ENCODE results near the gene SLC34A1. TPM values are rescaled to one million over a fixed set of nuclear protein-coding genes. Genes with fewer than 3 reads are reported as not detected.

SLC34A1 gene
- total RNA-seq, 3 donors from 2014 or later (not counting 1 experiment from before 2014, with no cell fraction given), result 0.50 to 0.66 (median 0.63) TPM

DNA sequence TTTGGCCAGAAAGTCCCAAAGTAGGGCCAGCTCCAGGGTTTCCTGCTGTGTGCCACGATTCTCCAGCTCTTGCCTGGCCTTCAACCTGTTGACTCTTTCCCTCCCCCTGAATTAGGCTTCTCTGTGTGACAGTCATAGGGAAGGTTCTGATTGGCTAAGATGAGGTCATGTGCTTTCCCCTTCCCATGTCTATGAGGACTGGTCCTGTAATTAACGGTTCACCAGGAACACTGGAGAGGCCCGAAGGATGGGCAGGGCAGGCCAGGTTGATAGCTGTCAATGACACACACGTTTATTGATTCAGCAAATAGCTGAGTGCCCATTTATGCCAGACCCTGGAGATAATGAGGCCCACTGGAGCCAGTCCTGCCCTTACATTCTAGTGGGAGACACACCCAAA is 53.4 kb downstream of the SLC34A1 start:
- Histone ChIP-seq H3K27ac (ENCODE audit: low read length) (no peak overlapping the region), H3K4me1 (ENCODE audit: control insufficient read depth, insufficient read depth, low read length) (peaks cover 56% of the 10 kb centered on the region), H3K36me3 (ENCODE audit: control insufficient read depth, insufficient read depth, low read length) (peaks cover 92% of the 10 kb centered on the region), H3K4me3 (ENCODE audit: low read length) (no peak overlapping the region), H3K9me3 (ENCODE audit: control insufficient read depth, insufficient read depth, low read length) (no peaks in the 10 kb centered on the region), H3K27me3 (ENCODE audit: control insufficient read depth, insufficient read depth, low read length) (no peaks in the 10 kb centered on the region)
- Mint-ChIP-seq H3K27ac (peak overlapping the region; percentile 38 to 48), H3K9me3 (no peaks in the 10 kb centered on the region), H3K27me3 (ENCODE audit: low read depth in 2 of 2) (no peaks in the 10 kb centered on the region), H3K36me3 (no peaks in the 10 kb centered on the region), H3K4me1 (peaks cover 10 to 50% of the 10 kb centered on the region in 2 donors), H3K4me3 (no peak overlapping the region)
- ATAC-seq, result no peak
- 96% methylated on average over 4 of the region's 4 CpGs for WGBS (ENCODE audit: insufficient coverage)
- no peak for TF ChIP-seq CTCF (IDR thresholded peaks at IDR 0.05)
- peak in 1 of 2 donors; percentile 11 for DNase-seq
- intact Hi-C loops (cut with micrococcal nuclease), result loop anchor here (1.0 kb wide), 1 partner anchor 11 kb away; no protein-coding TSS in a partner anchor

GRCh38 chr5:177438468-177438867 is 54.2 kb downstream of the SLC34A1 start:
- Histone ChIP-seq H3K9me3 (ENCODE audit: control insufficient read depth, insufficient read depth, low read length) (no peaks in the 10 kb centered on the region), H3K4me3 (ENCODE audit: low read length) (no peak overlapping the region), H3K36me3 (ENCODE audit: control insufficient read depth, insufficient read depth, low read length) (peaks cover 89% of the 10 kb centered on the region), H3K4me1 (ENCODE audit: control insufficient read depth, insufficient read depth, low read length) (peaks cover 48% of the 10 kb centered on the region), H3K27ac (ENCODE audit: low read length) (no peak overlapping the region), H3K27me3 (ENCODE audit: control insufficient read depth, insufficient read depth, low read length) (no peaks in the 10 kb centered on the region)
- intact Hi-C loops (cut with micrococcal nuclease), result no loop called here
- no peak for TF ChIP-seq CTCF (IDR thresholded peaks at IDR 0.05)
- Mint-ChIP-seq H3K27ac (peak overlapping the region; percentile 38 to 48), H3K27me3 (ENCODE audit: low read depth in 2 of 2) (no peaks in the 10 kb centered on the region), H3K9me3 (no peaks in the 10 kb centered on the region), H3K4me1 (peaks cover 7 to 45% of the 10 kb centered on the region in 2 donors), H3K4me3 (no peak overlapping the region), H3K36me3 (no peaks in the 10 kb centered on the region)
- WGBS (ENCODE audit: insufficient coverage), result 92% methylated on average over 10 of the region's 10 CpGs
- ATAC-seq (no peak), DNase-seq (no peak)

DNA sequence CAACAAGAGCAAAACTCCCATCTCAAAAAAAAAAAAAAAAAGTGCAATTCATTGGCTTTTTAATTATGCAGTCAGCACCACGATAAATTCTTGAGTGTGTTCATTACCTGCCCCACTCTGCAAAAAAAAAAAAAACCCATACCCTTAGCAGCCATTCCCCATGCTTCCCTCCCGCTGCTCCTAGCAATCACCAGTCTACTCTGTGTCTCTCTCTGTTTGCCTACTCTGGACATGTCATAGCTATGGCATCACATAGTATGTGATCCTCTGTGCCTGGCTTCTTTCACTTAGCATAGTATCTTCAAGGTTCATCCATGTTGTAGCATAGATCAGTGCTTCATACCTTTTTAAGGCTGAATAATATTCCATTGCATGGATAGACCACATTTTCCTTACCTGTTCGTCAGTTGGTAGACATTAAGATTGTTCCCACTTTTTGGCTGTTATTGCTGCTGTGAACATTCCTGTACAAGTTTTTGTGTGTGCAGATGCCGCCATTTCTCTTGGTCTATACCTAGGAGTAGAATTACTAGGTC is 55.4 kb downstream of the SLC34A1 start:
- DNase-seq (peak in 1 of 2 donors; percentile 7), ATAC-seq (no peak)
- H3K4me1 Mint-ChIP-seq, result peaks cover 10 to 46% of the 10 kb centered on the region in 2 donors
- H3K36me3 Mint-ChIP-seq, result no peaks in the 10 kb centered on the region
- H3K9me3 ChIP-seq (ENCODE audit: control insufficient read depth, insufficient read depth, low read length), result no peaks in the 10 kb centered on the region
- H3K4me3 Mint-ChIP-seq, result no peak overlapping the region
- H3K4me1 ChIP-seq (ENCODE audit: control insufficient read depth, insufficient read depth, low read length), result peaks cover 44% of the 10 kb centered on the region
- no peaks in the 10 kb centered on the region for H3K27me3 ChIP-seq (ENCODE audit: control insufficient read depth, insufficient read depth, low read length)
- peak overlapping the region; percentile 47 to 72 for H3K27ac Mint-ChIP-seq
- H3K27ac ChIP-seq (ENCODE audit: low read length), result no peak overlapping the region
- no peak for TF ChIP-seq CTCF (IDR thresholded peaks at IDR 0.05)
- H3K27me3 Mint-ChIP-seq (ENCODE audit: low read depth in 2 of 2), result no peaks in the 10 kb centered on the region
- peaks cover 82% of the 10 kb centered on the region for H3K36me3 ChIP-seq (ENCODE audit: control insufficient read depth, insufficient read depth, low read length)
- no peaks in the 10 kb centered on the region for H3K9me3 Mint-ChIP-seq
- WGBS (ENCODE audit: insufficient coverage), result 97% methylated on average over 4 of the region's 4 CpGs
- no peak overlapping the region for H3K4me3 ChIP-seq (ENCODE audit: low read length)
- intact Hi-C loops (cut with micrococcal nuclease), result no loop called here
